Fibroblast of lung (primary cell): ENCODE measurements around the gene MAPK4. TPM values are rescaled to one million over a fixed set of nuclear protein-coding genes. Genes with fewer than 3 reads are reported as not detected.
A peak's percentile ranks its signal among the peaks of the same experiment; 100 is the strongest.

Experiments used
- DNase-seq, 2 donors: peaks; one replicate each; pipeline versions ENCODE4 v3.0.0 to v3.0.0-alpha.2; 2010; ENCODE audit warnings: low read depth in 2 of 2
- H2AFZ ChIP-seq: 2 replicates; pipeline ENCODE4 v1.5.1; 2012; ENCODE audit warnings: low read length, control low read depth, inconsistent platforms
- H3K27ac ChIP-seq: 2 replicates; pipeline ENCODE4 v1.5.1; 2011; ENCODE audit warnings: low read length, control low read depth; ENCODE audit not compliant: insufficient read depth
- H3K27me3 ChIP-seq: 2 replicates; pipeline ENCODE4 v1.5.1; 2011; ENCODE audit warnings: mild to moderate bottlenecking, low read length; ENCODE audit not compliant: control insufficient read depth, insufficient read depth
- H3K36me3 ChIP-seq: 2 replicates; pipeline ENCODE4 v1.5.1; 2011; ENCODE audit warnings: low read length; ENCODE audit not compliant: control insufficient read depth, insufficient read depth
- H3K4me1 ChIP-seq: 2 replicates; pipeline ENCODE4 v1.5.1; 2011; ENCODE audit warnings: low read length; ENCODE audit not compliant: control insufficient read depth, insufficient read depth; ENCODE audit errors: extremely low read depth
- H3K4me2 ChIP-seq: 2 replicates; pipeline ENCODE4 v1.5.1; 2011; ENCODE audit warnings: low read length, control low read depth; ENCODE audit not compliant: insufficient read depth; ENCODE audit errors: extremely low read depth
- H3K4me3 ChIP-seq, 4 experiments: fragments of 200-600 bp in 1 of 4; sonication (generic) in 1 of 4; replicated peaks in 1 of 4; 2 replicates each; pipeline ENCODE4 v1.5.1; 2011 to 2016; ENCODE audit warnings: low read length in 4 of 4, low read depth in 3 of 4, mild to moderate bottlenecking in 3 of 4, control low read depth in 2 of 4, inconsistent platforms in 1 of 4, mixed read lengths in 1 of 4; ENCODE audit not compliant: insufficient read depth in 1 of 4; ENCODE audit errors: control extremely low read depth in 1 of 4
- H3K79me2 ChIP-seq: 2 replicates; pipeline ENCODE4 v1.5.1; 2012; ENCODE audit warnings: mild to moderate bottlenecking, low read length, inconsistent platforms; ENCODE audit not compliant: control insufficient read depth, insufficient read depth
- H3K9ac ChIP-seq: 2 replicates; pipeline ENCODE4 v1.5.1; 2011; ENCODE audit warnings: mild to moderate bottlenecking, low read length, control low read depth; ENCODE audit not compliant: insufficient read depth
- H3K9me3 ChIP-seq: 2 replicates; pipeline ENCODE4 v1.5.1; 2012; ENCODE audit warnings: low read depth, low read length; ENCODE audit not compliant: control insufficient read depth, insufficient read depth
- H4K20me1 ChIP-seq: 2 replicates; pipeline ENCODE4 v1.5.1; 2011; ENCODE audit warnings: low read length; ENCODE audit not compliant: control insufficient read depth, insufficient read depth; ENCODE audit errors: extremely low read depth
- EZH2 ChIP-seq: IDR thresholded peaks from 2 replicates; pipeline ENCODE4 v1.5.1; 2012; ENCODE audit warnings: low read length, control low read depth, mild to moderate bottlenecking; ENCODE audit errors: missing control alignments
- polyA plus RNA-seq, 2 donors: library from polyadenylated mRNA; depleted of rRNA in 1 of 2; stranded (reverse) in 1 of 2; unstranded in 1 of 2; fragments of >200 nt; gene quantifications; 2 replicates each; pipeline ENCODE4 v1.2.1, GENCODE V29; 2011 to 2012; ENCODE audit warnings: missing spikeins in 1 of 2
- total RNA-seq: library from RNA; depleted of rRNA; stranded (reverse); fragments of >200 nt; gene quantifications from 2 replicates; pipeline ENCODE4 v1.2.1, GENCODE V29; 2014
- TF ChIP-seq, protein P1 (sequence below), 2 donors: IDR thresholded peaks in 1 of 2; conservative IDR thresholded peaks in 1 of 2; 1 replicate in 1 of 2; 2 replicates in 1 of 2; pipeline ENCODE4 v1.5.1; 2011 to 2012; ENCODE audit warnings: low read length in 2 of 2, control low read depth in 1 of 2, inconsistent platforms in 1 of 2, low read depth in 1 of 2, mild to moderate bottlenecking in 1 of 2

MAPK4 gene
- total and polyA plus RNA-seq, 2 donors (not counting 1 experiment from before 2014, with no cell fraction given) = not detected

DNA sequence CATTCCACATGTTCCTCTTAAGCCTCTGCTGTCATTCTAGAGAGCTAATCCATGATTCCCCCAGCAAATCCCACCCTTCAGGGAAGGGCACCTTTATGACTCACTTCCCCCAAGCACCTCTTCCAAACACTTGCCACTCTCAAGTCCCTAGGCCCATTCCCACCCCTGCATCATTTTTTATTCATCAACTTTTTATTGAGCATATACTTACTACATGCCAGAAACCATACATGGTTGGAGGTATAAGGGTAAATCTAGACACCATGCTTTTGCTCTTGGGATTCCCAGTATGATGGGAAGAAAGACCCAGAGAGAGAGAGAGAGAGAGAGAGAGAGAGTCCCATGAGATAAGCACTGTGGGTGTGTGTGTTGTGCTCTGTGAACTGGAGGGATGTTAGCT is 87.9 kb downstream of the MAPK4 start:
- Histone ChIP-seq H3K36me3 (no peaks in the 10 kb centered on the region), H3K27ac (no peak overlapping the region), H2AFZ (no peak overlapping the region), H3K9ac (no peak overlapping the region), H4K20me1 (no peaks in the 10 kb centered on the region), H3K4me1 (no peaks in the 10 kb centered on the region), H3K4me3 (no peak overlapping the region), H3K27me3 (no peaks in the 10 kb centered on the region), H3K9me3 (no peaks in the 10 kb centered on the region), H3K79me2 (no peaks in the 10 kb centered on the region), H3K4me2 (no peak overlapping the region)
- no peak for DNase-seq
- TF ChIP-seq EZH2 = no peak
- TF ChIP-seq, protein P1, sequence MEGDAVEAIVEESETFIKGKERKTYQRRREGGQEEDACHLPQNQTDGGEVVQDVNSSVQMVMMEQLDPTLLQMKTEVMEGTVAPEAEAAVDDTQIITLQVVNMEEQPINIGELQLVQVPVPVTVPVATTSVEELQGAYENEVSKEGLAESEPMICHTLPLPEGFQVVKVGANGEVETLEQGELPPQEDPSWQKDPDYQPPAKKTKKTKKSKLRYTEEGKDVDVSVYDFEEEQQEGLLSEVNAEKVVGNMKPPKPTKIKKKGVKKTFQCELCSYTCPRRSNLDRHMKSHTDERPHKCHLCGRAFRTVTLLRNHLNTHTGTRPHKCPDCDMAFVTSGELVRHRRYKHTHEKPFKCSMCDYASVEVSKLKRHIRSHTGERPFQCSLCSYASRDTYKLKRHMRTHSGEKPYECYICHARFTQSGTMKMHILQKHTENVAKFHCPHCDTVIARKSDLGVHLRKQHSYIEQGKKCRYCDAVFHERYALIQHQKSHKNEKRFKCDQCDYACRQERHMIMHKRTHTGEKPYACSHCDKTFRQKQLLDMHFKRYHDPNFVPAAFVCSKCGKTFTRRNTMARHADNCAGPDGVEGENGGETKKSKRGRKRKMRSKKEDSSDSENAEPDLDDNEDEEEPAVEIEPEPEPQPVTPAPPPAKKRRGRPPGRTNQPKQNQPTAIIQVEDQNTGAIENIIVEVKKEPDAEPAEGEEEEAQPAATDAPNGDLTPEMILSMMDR (conservative IDR thresholded peaks at IDR 0.05 in 1 of 2, IDR thresholded peaks at IDR 0.05 in 1 of 2; ENCODE audit: low read depth in 1 of 2, low read length in 2 of 2) = no peak

DNA sequence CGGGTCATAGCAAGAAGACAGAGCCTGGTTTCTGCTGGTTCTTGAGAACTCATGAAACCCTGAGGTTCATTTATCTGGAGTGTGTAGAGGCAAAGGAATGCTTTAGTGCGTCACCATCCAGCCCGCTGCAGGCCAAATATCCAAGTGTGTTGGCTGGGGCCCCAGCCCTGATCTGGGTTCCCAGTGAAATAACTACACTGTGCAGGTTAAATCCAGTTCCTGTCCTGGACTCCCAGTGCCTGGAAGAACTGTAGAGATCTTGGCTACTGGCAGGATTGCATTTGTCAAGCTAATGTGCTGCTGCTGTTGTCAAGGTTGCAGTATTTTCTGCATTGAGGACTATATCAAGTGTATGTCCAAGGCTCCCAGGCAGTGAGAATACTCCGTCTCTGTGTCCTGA is 89.9 kb downstream of the MAPK4 start:
- Histone ChIP-seq H3K9ac (no peak overlapping the region), H3K36me3 (no peaks in the 10 kb centered on the region), H3K4me2 (no peak overlapping the region), H3K9me3 (no peaks in the 10 kb centered on the region), H3K27me3 (no peaks in the 10 kb centered on the region), H3K79me2 (no peaks in the 10 kb centered on the region), H3K4me1 (no peaks in the 10 kb centered on the region), H4K20me1 (no peaks in the 10 kb centered on the region), H3K27ac (no peak overlapping the region), H2AFZ (no peak overlapping the region), H3K4me3 (no peak overlapping the region)
- DNase-seq = peak in 1 of 2 donors; percentile 57
- TF ChIP-seq, protein P1 (conservative IDR thresholded peaks at IDR 0.05 in 1 of 2, IDR thresholded peaks at IDR 0.05 in 1 of 2; ENCODE audit: low read depth in 1 of 2, low read length in 2 of 2) = no peak

DNA sequence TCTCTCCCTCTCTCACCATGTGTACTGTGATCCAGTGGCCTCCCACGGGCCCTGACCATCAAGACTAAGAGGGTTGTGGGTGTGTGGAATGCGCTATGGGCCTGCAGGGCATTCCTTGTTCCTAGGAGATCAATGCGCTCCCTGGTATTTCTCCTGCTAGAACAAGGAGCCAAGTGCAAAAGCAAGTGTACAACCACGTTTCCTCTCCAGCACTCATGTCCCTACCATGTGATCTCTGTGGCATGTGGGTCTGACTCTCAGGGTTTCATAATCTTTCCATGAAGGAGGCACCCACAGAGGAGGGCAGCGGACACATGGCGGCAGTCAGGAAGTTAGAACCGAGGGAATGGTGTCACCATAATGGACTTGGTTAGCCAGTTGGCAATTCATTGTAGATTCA is 91.4 kb downstream of the MAPK4 start:
- Histone ChIP-seq H2AFZ (no peak overlapping the region), H3K79me2 (no peaks in the 10 kb centered on the region), H3K4me2 (no peak overlapping the region), H3K4me1 (no peaks in the 10 kb centered on the region), H3K27me3 (no peaks in the 10 kb centered on the region), H3K27ac (no peak overlapping the region), H3K4me3 (no peak overlapping the region), H3K36me3 (no peaks in the 10 kb centered on the region), H3K9ac (no peak overlapping the region), H3K9me3 (no peaks in the 10 kb centered on the region), H4K20me1 (no peaks in the 10 kb centered on the region)
- TF ChIP-seq, protein P1 (conservative IDR thresholded peaks at IDR 0.05 in 1 of 2, IDR thresholded peaks at IDR 0.05 in 1 of 2; ENCODE audit: low read depth in 1 of 2, low read length in 2 of 2) = no peak
- no peak for TF ChIP-seq EZH2
- DNase-seq = no peak
